Ishikawa (cell line): ENCODE results near the gene NXT1.

Experiments
- CEBPB ChIP-seq: IDR thresholded peaks from 2 replicates; pipeline ENCODE4 v1.6.1; 2012
- CREB1 ChIP-seq: IDR thresholded peaks from 2 replicates; pipeline ENCODE4 v1.6.1; 2012; ENCODE audit warnings: low read depth
- EGR1 ChIP-seq: IDR thresholded peaks from 2 replicates; pipeline ENCODE4 v1.6.1; 2012
- EP300 ChIP-seq: IDR thresholded peaks from 2 replicates; pipeline ENCODE4 v1.6.1; 2012; ENCODE audit warnings: borderline replicate concordance
- FOXM1 ChIP-seq: IDR thresholded peaks from 2 replicates; pipeline ENCODE4 v1.6.1; 2012; ENCODE audit warnings: low read depth, borderline replicate concordance
- MAX ChIP-seq: IDR thresholded peaks from 2 replicates; pipeline ENCODE4 v1.6.1; 2012
- NFIC ChIP-seq: IDR thresholded peaks from 2 replicates; pipeline ENCODE4 v1.6.1; 2012
- RAD21 ChIP-seq: IDR thresholded peaks from 2 replicates; pipeline ENCODE4 v1.6.1; 2012; ENCODE audit warnings: low read depth
- TAF1 ChIP-seq: IDR thresholded peaks from 2 replicates; pipeline ENCODE4 v1.6.1; 2012; ENCODE audit warnings: low read depth, mild to moderate bottlenecking
- TCF12 ChIP-seq: IDR thresholded peaks from 2 replicates; pipeline ENCODE4 v1.6.1; 2012; ENCODE audit warnings: low read depth
- TEAD4 ChIP-seq: IDR thresholded peaks from 2 replicates; pipeline ENCODE4 v1.6.1; 2012
- USF1 ChIP-seq: IDR thresholded peaks from 2 replicates; pipeline ENCODE4 v1.6.1; 2012
- YY1 ChIP-seq: IDR thresholded peaks from 2 replicates; pipeline ENCODE4 v1.6.1; 2012; ENCODE audit warnings: low read depth
- ZBTB7A ChIP-seq: IDR thresholded peaks from 2 replicates; pipeline ENCODE4 v1.6.1; 2012; ENCODE audit warnings: low read depth
- TF ChIP-seq, protein P1 (sequence below): IDR thresholded peaks from 2 replicates; pipeline ENCODE4 v1.6.1; 2012; ENCODE audit warnings: low read depth, mild to moderate bottlenecking

The NXT1 gene

DNA sequence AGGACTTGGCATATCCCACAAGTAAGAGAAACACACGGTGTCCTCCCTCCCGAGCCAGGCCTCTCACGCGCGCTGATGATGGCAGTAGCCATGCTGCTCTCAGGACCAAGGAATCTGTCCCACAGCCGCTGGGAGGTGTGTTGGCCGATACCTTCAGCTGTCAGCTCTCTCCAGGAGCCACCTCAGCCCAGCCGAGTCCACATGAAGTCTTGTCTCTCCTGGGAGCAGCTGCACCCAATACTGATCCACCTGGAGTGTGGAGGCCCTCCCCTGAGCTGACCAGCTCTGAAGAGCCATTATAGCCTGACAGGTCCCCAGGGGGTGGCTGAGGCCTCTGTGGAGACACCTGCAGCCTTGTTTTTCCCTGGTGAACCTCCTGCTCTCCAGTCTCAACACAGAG is 23.8 kb upstream of the NXT1 start:
- no peak for TF ChIP-seq MAX
- TF ChIP-seq FOXM1: no peak
- TF ChIP-seq YY1: no peak
- no peak for TF ChIP-seq TEAD4
- TF ChIP-seq RAD21: no peak

- TF ChIP-seq, protein P1, sequence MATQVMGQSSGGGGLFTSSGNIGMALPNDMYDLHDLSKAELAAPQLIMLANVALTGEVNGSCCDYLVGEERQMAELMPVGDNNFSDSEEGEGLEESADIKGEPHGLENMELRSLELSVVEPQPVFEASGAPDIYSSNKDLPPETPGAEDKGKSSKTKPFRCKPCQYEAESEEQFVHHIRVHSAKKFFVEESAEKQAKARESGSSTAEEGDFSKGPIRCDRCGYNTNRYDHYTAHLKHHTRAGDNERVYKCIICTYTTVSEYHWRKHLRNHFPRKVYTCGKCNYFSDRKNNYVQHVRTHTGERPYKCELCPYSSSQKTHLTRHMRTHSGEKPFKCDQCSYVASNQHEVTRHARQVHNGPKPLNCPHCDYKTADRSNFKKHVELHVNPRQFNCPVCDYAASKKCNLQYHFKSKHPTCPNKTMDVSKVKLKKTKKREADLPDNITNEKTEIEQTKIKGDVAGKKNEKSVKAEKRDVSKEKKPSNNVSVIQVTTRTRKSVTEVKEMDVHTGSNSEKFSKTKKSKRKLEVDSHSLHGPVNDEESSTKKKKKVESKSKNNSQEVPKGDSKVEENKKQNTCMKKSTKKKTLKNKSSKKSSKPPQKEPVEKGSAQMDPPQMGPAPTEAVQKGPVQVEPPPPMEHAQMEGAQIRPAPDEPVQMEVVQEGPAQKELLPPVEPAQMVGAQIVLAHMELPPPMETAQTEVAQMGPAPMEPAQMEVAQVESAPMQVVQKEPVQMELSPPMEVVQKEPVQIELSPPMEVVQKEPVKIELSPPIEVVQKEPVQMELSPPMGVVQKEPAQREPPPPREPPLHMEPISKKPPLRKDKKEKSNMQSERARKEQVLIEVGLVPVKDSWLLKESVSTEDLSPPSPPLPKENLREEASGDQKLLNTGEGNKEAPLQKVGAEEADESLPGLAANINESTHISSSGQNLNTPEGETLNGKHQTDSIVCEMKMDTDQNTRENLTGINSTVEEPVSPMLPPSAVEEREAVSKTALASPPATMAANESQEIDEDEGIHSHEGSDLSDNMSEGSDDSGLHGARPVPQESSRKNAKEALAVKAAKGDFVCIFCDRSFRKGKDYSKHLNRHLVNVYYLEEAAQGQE: no peak
- TF ChIP-seq ZBTB7A: no peak
- TF ChIP-seq CREB1: no peak
- TF ChIP-seq MAX: no peak
- TF ChIP-seq EGR1: no peak
- TF ChIP-seq TCF12: no peak
- no peak for TF ChIP-seq YY1
- no peak for TF ChIP-seq EP300
- TF ChIP-seq TAF1: no peak
- TF ChIP-seq NFIC: no peak
Measured at GRCh38 chr20:23327617-23328333, 22.8 kb upstream of the NXT1 start.

DNA sequence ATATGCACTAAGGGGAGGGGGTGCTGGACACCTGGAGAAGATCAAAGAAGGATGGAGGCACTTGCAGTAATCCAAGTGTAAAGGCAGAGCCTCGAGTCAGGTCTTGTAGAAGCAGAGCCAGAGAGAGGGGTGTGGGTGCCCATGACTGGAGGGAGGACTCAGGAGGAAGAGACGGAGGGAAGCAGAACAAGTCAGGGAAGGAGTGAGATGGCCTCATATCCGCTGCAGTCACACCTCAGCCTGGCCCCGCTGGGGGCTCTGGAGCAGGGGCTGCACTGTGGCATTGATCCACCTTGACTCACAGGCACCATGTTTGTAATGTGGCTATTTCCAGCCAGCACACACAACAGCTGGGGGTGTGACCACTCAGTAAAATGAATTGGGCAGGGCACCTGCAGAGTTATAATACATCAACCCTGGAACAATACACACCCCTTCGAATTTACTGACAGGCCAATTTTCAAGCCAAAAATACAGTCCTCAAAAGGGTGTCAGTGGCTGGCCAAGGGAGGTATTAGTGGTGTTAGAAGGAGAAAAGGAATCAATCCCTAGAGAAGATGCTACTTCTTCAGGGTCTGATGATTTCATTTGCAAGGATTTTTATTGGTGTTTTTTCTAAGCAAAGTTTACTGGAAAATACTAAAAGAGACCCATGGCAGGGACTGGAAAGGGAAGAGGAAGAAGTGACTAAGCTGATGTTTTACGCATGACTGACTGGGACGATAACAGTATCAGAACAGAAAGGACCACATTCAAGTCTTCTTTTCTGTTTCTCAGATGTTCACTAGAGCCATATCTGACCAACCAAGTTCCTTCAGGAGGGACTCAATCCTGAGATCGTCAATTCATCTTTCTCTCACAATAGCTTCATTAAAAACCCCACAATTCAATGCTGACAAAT is 18.9 kb upstream of the NXT1 start:
- TF ChIP-seq YY1 (no peak), NFIC (no peak), USF1 (no peak), RAD21 (no peak)

DNA sequence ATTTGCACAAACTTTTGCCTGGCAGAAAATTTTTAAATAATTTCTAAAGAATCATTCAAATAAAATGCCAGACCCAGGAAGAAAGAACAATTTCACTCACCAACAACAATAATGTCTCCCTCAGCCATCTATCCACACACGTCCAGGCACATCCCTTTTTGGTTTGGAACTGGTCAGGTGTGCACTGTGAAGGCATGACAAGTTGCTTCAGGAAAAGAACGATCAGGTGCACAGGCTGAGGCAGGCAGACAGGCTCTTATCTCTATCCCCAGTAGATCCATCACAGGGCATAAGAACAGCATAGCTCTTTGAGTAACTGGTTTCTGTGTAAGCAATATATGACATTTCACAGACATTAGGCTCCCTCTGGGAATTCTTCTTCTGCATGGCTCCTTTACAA is 18.1 kb upstream of the NXT1 start:
- TF ChIP-seq CEBPB (no peak), FOXM1 (no peak), RAD21 (no peak), TEAD4 (no peak), USF1 (no peak), EP300 (no peak), MAX (no peak), TCF12 (no peak), ZBTB7A (no peak), CREB1 (no peak), YY1 (no peak), TAF1 (no peak)
- TF ChIP-seq, protein P1: no peak

DNA sequence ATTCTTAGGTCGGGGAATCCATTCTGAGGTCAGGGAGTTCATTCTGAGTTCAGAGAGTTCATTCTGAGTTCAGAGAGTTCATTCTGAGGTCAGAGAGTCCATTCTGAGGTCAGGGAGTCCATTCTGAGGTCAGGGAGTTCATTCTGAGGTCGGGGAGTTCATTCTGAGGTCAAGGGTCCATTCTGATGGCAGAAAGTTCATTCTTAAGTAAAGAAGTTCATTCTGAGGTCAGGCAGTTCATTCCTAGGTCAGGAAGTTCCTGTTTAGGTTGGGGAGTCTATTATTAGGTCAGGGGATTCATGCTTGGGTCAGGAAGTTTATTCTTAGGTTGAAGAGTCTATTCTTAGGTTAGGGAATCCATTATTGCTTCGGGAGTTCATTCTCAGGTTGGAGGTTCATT is 16.5 kb upstream of the NXT1 start:
- TF ChIP-seq NFIC: no peak
- no peak for TF ChIP-seq EP300
- TF ChIP-seq TEAD4: no peak
- TF ChIP-seq USF1: no peak
- no peak for TF ChIP-seq CEBPB
- no peak for TF ChIP-seq RAD21
- TF ChIP-seq TCF12: no peak
- no peak for TF ChIP-seq TAF1
- no peak for TF ChIP-seq YY1
- TF ChIP-seq, protein P1: no peak
- no peak for TF ChIP-seq ZBTB7A
- TF ChIP-seq EGR1: no peak
- no peak for TF ChIP-seq FOXM1
- no peak for TF ChIP-seq MAX
- TF ChIP-seq CREB1: no peak
